HG03045 (cell line): Measurements from ENCODE around the gene NAP1L4.

ENCODE experiments used
- ATAC-seq: cut with Tn5 transposase; IDR thresholded peaks from one replicate; pipeline ENCODE4 v1.9.1; 2021; ENCODE audit warnings: mild to moderate bottlenecking, moderate library complexity; ENCODE audit not compliant: unreplicated experiment

NAP1L4 gene

GRCh38 chr11:2924821-2925675 is 67.1 kb downstream of the NAP1L4 start:
- no peak for ATAC-seq

DNA sequence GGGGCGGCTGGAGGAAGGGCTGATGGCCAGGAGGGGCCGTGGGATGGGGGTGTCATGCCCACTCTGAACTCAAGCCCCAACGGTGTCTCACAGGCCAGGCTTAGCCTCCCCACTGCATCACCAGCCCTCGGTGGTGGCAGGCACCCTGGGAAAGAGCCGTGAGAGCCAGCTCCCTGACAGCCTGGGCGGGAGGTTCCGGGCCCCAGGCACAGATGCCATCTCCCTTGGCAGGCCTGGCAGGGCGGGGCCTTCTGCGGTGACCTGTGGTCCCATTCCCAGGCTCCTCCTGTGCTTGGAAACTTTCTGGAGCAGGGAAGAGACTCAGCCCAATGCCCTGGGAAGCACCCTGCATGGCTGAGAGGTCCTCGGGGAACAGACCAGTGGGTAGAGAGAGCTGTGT is 67.7 kb downstream of the NAP1L4 start:
- no peak for ATAC-seq

DNA sequence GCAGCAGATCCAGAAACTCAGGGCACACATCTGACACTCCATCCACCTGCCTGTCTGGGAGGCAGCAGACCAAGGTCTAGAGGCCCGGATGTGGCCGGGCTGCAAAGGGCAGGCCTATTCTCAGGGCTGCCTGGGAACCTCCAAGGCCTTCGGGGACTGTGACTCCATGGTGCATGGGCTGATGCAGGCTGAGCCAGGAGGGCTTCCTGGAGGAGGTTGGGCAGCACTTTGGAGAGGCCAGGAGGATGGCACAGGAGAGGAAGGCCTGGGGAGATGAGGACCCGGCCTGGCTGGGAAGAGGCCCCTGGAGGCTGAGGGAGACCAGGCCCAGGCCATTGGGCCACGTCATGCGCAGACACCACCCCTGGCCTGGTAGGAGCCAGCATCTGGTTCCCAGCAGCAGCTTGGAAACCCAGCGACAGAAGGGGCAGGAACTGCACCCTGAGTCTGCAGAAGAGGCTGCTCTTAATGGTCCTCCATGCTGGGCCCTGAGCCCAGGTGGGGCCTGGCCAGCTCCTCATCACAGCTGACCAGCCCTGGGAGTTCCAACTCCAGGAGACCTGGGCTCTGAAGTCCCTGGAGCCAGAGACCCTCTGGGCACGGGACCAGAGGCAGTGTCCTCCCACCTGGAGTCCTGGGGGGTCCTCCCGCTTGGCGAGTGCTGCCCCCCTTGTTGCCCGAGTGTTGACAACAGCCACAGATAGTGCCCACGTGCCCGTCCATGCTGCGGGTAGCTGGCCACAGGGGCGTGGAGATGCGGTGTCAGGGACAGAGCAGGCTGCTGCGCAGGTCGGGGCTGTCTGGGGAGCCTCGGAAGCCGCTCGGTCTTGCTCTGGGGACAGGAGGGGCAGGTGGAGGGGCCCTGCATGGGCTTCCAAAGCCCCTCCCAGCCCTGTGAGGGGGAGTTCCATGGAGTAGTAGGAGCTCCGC is 68.4 kb downstream of the NAP1L4 start:
- ATAC-seq: no peak

DNA sequence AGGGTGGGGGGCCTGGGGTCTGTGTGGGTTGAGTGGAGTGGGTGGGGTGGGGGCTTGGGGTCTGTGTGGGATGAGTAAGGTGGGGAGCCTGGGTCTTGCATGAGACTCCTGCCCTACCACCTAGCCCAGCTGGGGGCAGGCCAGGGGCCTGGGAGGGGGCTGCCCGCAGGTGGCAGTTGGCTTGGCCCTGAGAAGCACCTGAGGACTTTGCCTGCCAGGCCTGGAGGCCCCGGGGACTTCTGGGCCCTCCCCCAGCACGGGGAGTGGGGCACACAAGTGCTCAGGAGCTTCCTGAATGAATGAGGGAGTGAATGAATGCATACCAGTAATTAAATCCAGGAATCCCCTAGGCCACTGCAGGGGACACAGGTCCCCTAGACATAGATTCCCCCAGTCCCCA is 69.5 kb downstream of the NAP1L4 start:
- ATAC-seq: no peak

DNA sequence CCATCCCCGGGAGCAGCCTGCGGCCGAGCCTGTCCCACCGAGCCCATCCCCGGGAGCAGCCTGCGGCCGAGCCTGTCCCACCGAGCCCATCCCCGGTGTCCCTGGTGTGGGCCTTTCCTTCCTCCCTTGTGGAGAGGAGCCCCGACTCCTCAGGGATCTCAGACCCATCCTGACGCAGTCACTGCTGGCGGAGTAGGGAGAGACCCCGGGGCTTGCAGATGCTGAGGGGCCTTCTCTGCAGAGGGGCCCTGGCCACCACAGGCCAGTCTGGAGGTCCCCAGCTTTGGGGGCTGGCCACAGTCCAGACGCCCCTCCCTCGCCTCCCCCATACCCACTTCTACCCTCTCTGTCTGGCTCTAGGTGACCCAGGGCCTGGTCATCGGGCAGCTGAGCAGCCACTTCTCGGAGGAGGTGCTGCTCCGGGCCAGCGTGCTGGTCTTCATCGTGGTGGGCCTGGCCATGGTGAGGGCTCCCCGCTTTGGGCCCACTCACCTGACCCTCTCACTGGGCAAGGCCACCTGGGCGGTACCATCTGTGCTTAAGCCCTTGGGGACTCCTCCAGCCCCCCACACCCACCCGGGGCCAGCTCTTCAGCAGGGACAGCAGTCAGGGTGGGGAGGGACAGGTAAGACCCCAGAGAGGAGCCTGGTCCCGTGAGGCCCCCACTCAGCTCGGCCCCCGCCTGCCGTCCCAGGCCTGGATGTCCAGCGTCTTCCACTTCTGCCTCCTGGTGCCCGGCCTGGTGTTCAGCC is 70.2 kb downstream of the NAP1L4 start:
- no peak for ATAC-seq

GRCh38 chr11:2921261-2921660 is 70.9 kb downstream of the NAP1L4 start:
- no peak for ATAC-seq

DNA sequence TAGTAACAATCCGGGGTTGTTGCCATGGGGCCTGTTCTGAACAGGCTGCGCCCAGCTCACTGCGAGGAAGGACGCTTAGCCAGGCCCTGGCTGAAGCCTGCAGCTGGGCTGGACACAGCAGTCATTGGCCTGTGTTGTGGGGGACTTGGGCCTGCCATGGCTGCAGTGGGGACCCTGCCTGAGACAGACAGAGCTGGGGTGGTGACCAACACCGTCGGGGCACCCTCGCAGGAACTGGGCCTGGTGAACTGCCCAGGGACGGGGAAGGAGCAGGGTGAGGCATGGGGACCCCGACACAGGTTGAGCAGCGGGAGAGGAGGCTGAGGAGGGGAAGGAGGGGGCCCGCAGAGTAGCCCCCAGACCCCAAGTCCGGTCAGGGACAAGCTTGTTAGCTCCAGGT is 71.8 kb downstream of the NAP1L4 start:
- no peak for ATAC-seq

- no peak for ATAC-seq
Measured at GRCh38 chr11:2919837-2920236, 72.3 kb downstream of the NAP1L4 start.

GRCh38 chr11:2919188-2919587 is 72.9 kb downstream of the NAP1L4 start:
- no peak for ATAC-seq

DNA sequence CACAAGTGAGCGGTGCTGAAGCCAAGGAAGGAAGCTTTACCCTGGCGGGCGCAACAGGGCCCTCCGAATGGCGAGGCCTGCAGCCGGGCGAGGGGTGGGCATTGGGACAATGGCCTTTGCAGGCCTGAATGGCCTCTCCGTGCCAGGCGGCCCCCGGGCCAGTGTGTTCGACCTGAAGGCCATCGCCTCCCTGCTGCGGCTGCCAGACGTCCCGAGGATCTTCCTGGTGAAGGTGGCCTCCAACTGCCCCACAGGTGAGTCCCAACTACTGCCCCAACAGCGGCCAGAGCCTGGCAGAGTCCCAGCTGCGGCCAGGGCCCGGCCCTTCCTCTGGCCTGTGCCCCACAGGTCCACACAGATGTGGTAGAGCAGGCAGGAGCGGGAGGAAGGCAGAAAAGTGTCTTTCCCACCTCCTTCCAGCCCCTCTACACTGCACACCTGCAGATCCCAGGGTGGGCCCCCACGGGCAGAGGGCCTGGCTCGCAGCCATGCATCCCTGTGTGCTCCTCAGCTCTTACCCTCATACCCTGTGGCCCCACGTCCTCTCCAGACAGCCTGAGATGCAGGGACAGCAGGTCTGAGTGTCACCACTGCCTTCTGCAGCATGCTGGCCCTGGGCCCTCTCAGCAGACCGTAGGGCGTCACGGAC is 74.2 kb downstream of the NAP1L4 start:
- no peak for ATAC-seq

GRCh38 chr11:2916892-2917645 is 75.1 kb downstream of the NAP1L4 start:
- ATAC-seq: no peak

- no peak for ATAC-seq
Measured at GRCh38 chr11:2916114-2916891, 75.8 kb downstream of the NAP1L4 start.

- ATAC-seq: no peak
Measured at GRCh38 chr11:2915473-2915872, 76.7 kb downstream of the NAP1L4 start.

GRCh38 chr11:2914455-2915195 is 77.5 kb downstream of the NAP1L4 start:
- no peak for ATAC-seq

DNA sequence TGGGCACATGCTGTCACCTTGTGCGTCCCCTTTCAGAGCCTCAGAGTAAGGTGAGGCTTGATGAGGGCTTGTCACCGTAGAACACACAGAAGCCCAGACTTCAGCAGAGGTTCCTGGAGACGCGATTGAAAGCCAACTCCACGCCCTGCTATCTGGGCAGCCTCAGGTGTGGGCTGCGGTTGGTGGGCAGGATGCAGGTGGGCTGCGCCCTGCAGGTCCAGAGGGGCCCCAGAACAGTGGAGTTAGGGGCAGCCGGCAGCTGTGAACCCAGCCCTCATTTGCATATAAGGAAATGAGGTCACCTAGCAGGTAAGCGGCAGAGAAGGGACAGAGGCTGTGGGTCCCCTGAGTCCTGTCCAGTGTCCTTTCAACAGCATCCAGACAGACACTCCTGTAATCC is 78.4 kb downstream of the NAP1L4 start:
- ATAC-seq: no peak

DNA sequence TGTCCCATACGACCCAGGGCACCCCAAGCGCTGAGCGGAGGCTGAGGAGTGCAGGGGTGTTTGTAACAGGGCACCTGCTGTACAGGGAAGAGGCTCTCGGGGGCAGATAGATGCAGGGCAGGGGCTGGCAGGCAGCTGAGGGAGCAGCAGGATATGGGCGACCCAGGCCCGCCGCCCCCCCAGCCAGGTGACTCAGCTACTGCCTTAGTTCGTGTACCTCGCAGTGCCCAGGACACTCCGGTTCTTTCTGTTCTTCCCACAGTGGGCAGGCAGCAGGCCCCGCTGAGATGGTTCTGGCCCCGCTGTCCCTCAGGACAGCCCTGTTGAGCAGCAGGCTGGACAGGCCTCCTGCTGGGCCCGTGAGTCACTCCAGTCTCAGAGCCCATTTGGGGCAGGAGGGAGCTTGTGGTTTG is 79.1 kb downstream of the NAP1L4 start:
- ATAC-seq: no peak

- no peak for ATAC-seq
Measured at GRCh38 chr11:2912498-2912897, 79.6 kb downstream of the NAP1L4 start.

DNA sequence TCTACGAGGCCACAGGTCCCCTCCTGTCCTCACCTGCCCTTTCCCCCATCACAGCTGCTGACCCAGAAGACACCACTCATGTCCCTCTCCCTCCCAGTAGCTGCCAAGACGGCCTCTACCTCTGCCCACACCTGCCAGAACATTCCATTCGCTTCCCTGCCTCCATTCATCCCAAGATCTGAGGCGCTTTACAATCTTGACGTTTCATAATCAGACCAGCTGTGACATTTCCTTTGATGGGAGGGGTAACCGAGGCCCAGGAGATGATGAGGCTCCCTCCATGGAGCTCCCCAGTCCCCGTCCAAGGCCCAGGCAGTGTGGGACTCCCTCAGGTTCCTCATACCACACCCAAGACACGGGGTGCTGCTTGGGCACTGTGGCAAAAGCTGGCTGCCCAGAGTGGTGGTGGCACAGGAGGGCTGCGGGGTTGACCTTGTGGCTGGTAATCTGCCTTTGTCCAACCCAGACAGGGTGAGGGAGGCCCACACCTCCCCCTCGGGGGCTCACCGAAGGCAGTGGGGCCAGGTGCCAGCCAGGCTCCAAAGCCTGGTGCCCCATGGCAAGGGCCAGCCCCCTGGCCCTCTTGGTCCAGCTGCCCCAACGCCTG is 80.2 kb downstream of the NAP1L4 start:
- ATAC-seq: no peak
